B cell (primary cell): ENCODE data around the gene GRIK3. TPM values are rescaled to one million over a fixed set of nuclear protein-coding genes. Genes with fewer than 3 reads are reported as not detected.

Experiments
- ATAC-seq: fragments of 200-7000 bp; cut with Tn5 transposase; one replicate; pipeline ENCODE4 v1.10.0; 2021; ENCODE audit warnings: low read depth, mild to moderate bottlenecking, moderate number of reproducible peaks, moderate library complexity
- CTCF ChIA-PET: fragments of 350-600 bp; sonication (Branson Sonifier 250); formaldehyde crosslinking; loops from one replicate; lab custom pipeline; 2021; ENCODE audit warnings: antibody characterized with exemption, inconsistent platforms; lab: Charles Lee
- POLR2A ChIA-PET: fragments of 350-600 bp; sonication (Branson Sonifier 250); formaldehyde crosslinking; loops from one replicate; lab custom pipeline; 2021; ENCODE audit warnings: antibody characterized with exemption; lab: Charles Lee
- DNase-seq: peaks from one replicate; pipeline ENCODE4 v3.0.0; 2013
- H2AFZ ChIP-seq: 2 replicates; pipeline ENCODE4 v1.6.1; 2012; ENCODE audit warnings: mild to moderate bottlenecking, low read depth, low read length; ENCODE audit not compliant: insufficient read depth, poor library complexity, severe bottlenecking
- H3K27ac ChIP-seq, 2 donors: 1 replicate in 1 of 2; 2 replicates in 1 of 2; pipeline ENCODE4 v1.5.1; 2012 to 2013; ENCODE audit warnings: low read length in 2 of 2, mild to moderate bottlenecking in 2 of 2, moderate library complexity in 1 of 2
- H3K27me3 ChIP-seq, 4 experiments: fragments of 200-600 bp in 1 of 4; sonication (generic) in 1 of 4; replicated peaks in 1 of 4; 1 replicate in 2 of 4; 2 replicates in 2 of 4; pipeline versions ENCODE4 v1.6.1 to v1.7.0; 2013 to 2016; ENCODE audit warnings: low read length in 3 of 4, mild to moderate bottlenecking in 2 of 4, mixed read lengths in 1 of 4, moderate library complexity in 1 of 4; ENCODE audit not compliant: insufficient read depth in 4 of 4, control insufficient read depth in 3 of 4; ENCODE audit errors: control extremely low read depth in 1 of 4
- H3K36me3 ChIP-seq, 2 experiments: replicated peaks in 1 of 2; 1 replicate in 1 of 2; 2 replicates in 1 of 2; pipeline versions ENCODE4 v1.6.1 to v1.7.1; 2013; ENCODE audit warnings: low read length in 1 of 2; ENCODE audit not compliant: insufficient read depth in 2 of 2, control insufficient read depth in 1 of 2; ENCODE audit errors: control extremely low read depth in 1 of 2, extremely low read depth in 1 of 2
- H3K4me1 ChIP-seq, 2 donors: fragments of 200-600 bp in 1 of 2; sonication (generic) in 1 of 2; 1 replicate in 1 of 2; 2 replicates in 1 of 2; pipeline versions ENCODE4 v1.5.1 to v1.6.1; 2013 to 2017; ENCODE audit warnings: low read length in 2 of 2; ENCODE audit not compliant: control insufficient read depth in 2 of 2, insufficient read depth in 2 of 2
- H3K4me2 ChIP-seq: replicated peaks from 2 replicates; pipeline ENCODE3; 2012; ENCODE audit warnings: mild to moderate bottlenecking, low read depth, low read length; ENCODE audit not compliant: poor library complexity, severe bottlenecking
- H3K4me3 ChIP-seq, 5 experiments: fragments of 200-600 bp in 1 of 5; sonication (generic) in 1 of 5; 1 replicate in 3 of 5; 2 replicates in 2 of 5; pipeline versions ENCODE4 v1.5.1 to v1.7.0; 2011 to 2016; ENCODE audit warnings: low read length in 4 of 5, mild to moderate bottlenecking in 4 of 5, low read depth in 2 of 5, control low read depth in 1 of 5, moderate library complexity in 1 of 5; ENCODE audit not compliant: insufficient read depth in 1 of 5; ENCODE audit errors: control extremely low read depth in 1 of 5, extremely low read depth in 1 of 5
- H3K79me2 ChIP-seq: fragments of 200-600 bp; sonication (generic); one replicate; pipeline ENCODE4 v1.6.0; 2016; ENCODE audit warnings: low read length; ENCODE audit not compliant: control insufficient read depth, insufficient read depth
- H3K9ac ChIP-seq: fragments of 200-600 bp; sonication (generic); 2 replicates; pipeline ENCODE4 v1.6.1; 2017; ENCODE audit warnings: mild to moderate bottlenecking, low read length, moderate library complexity
- H3K9me3 ChIP-seq, 3 donors: one replicate each; pipeline versions ENCODE4 v1.6.1 to v1.7.1; 2013; ENCODE audit warnings: low read length in 2 of 3; ENCODE audit not compliant: control insufficient read depth in 2 of 3, insufficient read depth in 1 of 3; ENCODE audit errors: control extremely low read depth in 1 of 3
- H4K20me1 ChIP-seq: 2 replicates; pipeline ENCODE4 v1.6.0; 2012; ENCODE audit warnings: mild to moderate bottlenecking, low read length; ENCODE audit not compliant: insufficient read depth, control insufficient read depth, poor library complexity, severe bottlenecking
- H3K27ac Mint-ChIP-seq: one replicate; pipeline ENCODE4 v1.8.0; 2021; ENCODE audit warnings: mixed read lengths
- H3K27me3 Mint-ChIP-seq: one replicate; pipeline ENCODE4 v1.8.0; 2021; ENCODE audit warnings: mixed read lengths
- H3K4me1 Mint-ChIP-seq: one replicate; pipeline ENCODE4 v1.8.0; 2021; ENCODE audit warnings: mixed read lengths
- H3K4me3 Mint-ChIP-seq: one replicate; pipeline ENCODE4 v1.8.0; 2021; ENCODE audit warnings: mixed read lengths
- H3K9me3 Mint-ChIP-seq: one replicate; pipeline ENCODE4 v1.8.0; 2022; ENCODE audit warnings: mixed read lengths; ENCODE audit not compliant: insufficient read depth
- CTCF ChIP-seq: fragments of 200-600 bp; IDR thresholded peaks from one replicate; pipeline ENCODE4 v1.8.0; 2022; ENCODE audit warnings: antibody characterized with exemption, mild to moderate bottlenecking
- EZH2 ChIP-seq: IDR thresholded peaks from 2 replicates; pipeline ENCODE4 v1.6.1; 2012; ENCODE audit warnings: borderline replicate concordance, low read depth, mild to moderate bottlenecking, moderate library complexity, low read length; ENCODE audit not compliant: insufficient read depth, poor library complexity, severe bottlenecking
- WGBS: methylation state at CpG from one replicate; pipeline ENCODE4 v1.1.5; 2013; ENCODE audit warnings: missing lambda C conversion rate; ENCODE audit not compliant: insufficient coverage; 5-methylcytosine and 5-hydroxymethylcytosine counted together
- intact Hi-C: fragments of 100-400 bp; cut with micrococcal nuclease; formaldehyde crosslinking; loops from one replicate; pipeline ENCODE4 v1.10.0; 2022
- polyA plus RNA-seq: library from polyadenylated mRNA; depleted of rRNA; stranded (reverse); fragments of >200 nt; gene quantifications from 2 replicates; pipeline ENCODE4 v1.2.3, GENCODE V29; 2012
- total RNA-seq, 2 donors: library from RNA; stranded (reverse); fragments of 120-200 nt in 1 of 2; gene quantifications; 1 replicate in 1 of 2; 2 replicates in 1 of 2; pipeline versions ENCODE4 v1.2.3 to v1.2.4, GENCODE V29; 2013 to 2022

Gene GRIK3
- total and polyA plus RNA-seq, 2 donors (not counting 1 experiment from before 2014, with no cell fraction given), result 0.12 to 1.5 TPM

GRCh38 chr1:36920371-36920770 lies 113.9 kb downstream of the GRIK3 start:
- Mint-ChIP-seq H3K27ac (no peak overlapping the region), H3K4me1 (no peaks in the 10 kb centered on the region), H3K9me3 (no peaks in the 10 kb centered on the region), H3K4me3 (no peak overlapping the region), H3K27me3 (peaks cover 20% of the 10 kb centered on the region)
- H3K79me2 ChIP-seq, result no peaks in the 10 kb centered on the region
- intact Hi-C loops, result no loop called here
- no peaks in the 10 kb centered on the region for H3K4me1 ChIP-seq
- no peak for DNase-seq
- no peak overlapping the region for H3K9ac ChIP-seq
- H2AFZ ChIP-seq, result no peak overlapping the region
- TF ChIP-seq EZH2 (no peak), CTCF (no peak)
- H3K36me3 ChIP-seq, result no peaks in the 10 kb centered on the region
- no peak overlapping the region for H3K4me3 ChIP-seq
- H3K27ac ChIP-seq, result no peak overlapping the region
- no peaks in the 10 kb centered on the region for H4K20me1 ChIP-seq
- ChIA-PET POLR2A (no interaction called here), CTCF (no interaction called here)
- no peak overlapping the region for H3K4me2 ChIP-seq
- 80% methylated on average over 1 of the region's 3 CpGs for WGBS
- no peak for ATAC-seq
- peaks cover 0 to 11% (median under 1%) of the 10 kb centered on the region in 3 donors for H3K9me3 ChIP-seq
- H3K27me3 ChIP-seq, result peaks cover 0 to 12% (median 1%) of the 10 kb centered on the region in 4 experiments

GRCh38 chr1:36919491-36920145 lies 114.7 kb downstream of the GRIK3 start:
- CTCF ChIA-PET, result no interaction called here
- DNase-seq, result no peak

More at GRCh38 chr1:36919491-36920145, 114.7 kb downstream of the GRIK3 start:
- Mint-ChIP-seq H3K4me3 (no peak overlapping the region), H3K4me1 (no peaks in the 10 kb centered on the region), H3K27ac (no peak overlapping the region), H3K9me3 (peaks cover 5% of the 10 kb centered on the region), H3K27me3 (peaks cover 20% of the 10 kb centered on the region)
- H3K9ac ChIP-seq, result no peak overlapping the region
- WGBS, result 80% methylated on average over 9 of the region's 9 CpGs
- peaks cover 0 to 12% (median 1%) of the 10 kb centered on the region in 4 experiments for H3K27me3 ChIP-seq
- H3K9me3 ChIP-seq, result peaks cover 0 to 8% (median 3%) of the 10 kb centered on the region in 3 donors
- H3K27ac ChIP-seq, result no peak overlapping the region
- no peak overlapping the region for H2AFZ ChIP-seq
- no peak for ATAC-seq
- H3K4me1 ChIP-seq, result no peaks in the 10 kb centered on the region
- no peaks in the 10 kb centered on the region for H3K36me3 ChIP-seq
- POLR2A ChIA-PET, result no interaction called here
- intact Hi-C loops, result no loop called here
- H3K4me2 ChIP-seq, result no peak overlapping the region
- no peak for TF ChIP-seq EZH2
- no peak for TF ChIP-seq CTCF
- H3K79me2 ChIP-seq, result no peaks in the 10 kb centered on the region
- no peaks in the 10 kb centered on the region for H4K20me1 ChIP-seq
- no peak overlapping the region for H3K4me3 ChIP-seq
